ENCODE measurements around the gene DDAH1. TPM values are rescaled to one million over a fixed set of nuclear protein-coding genes. Genes with fewer than 3 reads are reported as not detected.
"Not testable (repeated sequence)": the region's sequence is repeated elsewhere in the genome, so short reads cannot be mapped to it uniquely, and the experiment has no call there.

The DDAH1 gene
- total and polyA plus RNA-seq, 9 donors = 29.6 to 51.2 (median 37.2) TPM

DNA sequence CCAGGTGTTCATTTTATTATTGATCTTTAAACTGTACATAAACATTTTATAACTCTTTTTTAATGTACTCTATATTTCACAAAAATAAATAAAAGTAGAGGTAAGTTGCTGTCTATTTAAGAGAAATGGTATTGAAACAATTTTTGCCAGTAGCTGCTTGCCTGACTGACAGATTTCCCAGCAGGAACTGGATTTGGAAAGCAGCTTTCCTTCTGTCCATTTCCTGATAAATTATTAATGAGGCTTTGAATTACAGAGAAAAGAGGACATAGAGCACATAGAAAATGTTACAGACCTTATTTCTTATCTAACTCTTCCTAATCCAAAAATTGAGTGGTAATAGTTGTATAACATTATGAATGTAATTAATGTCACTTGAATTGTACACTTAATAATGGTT lies 108.8 kb downstream of the DDAH1 start:
- Histone ChIP-seq H3K27me3 (ENCODE audit: control insufficient read depth, insufficient read depth, low read length) (no peaks in the 10 kb centered on the region), H3K4me3 (ENCODE audit: low read length) (no peak overlapping the region), H3K27ac (ENCODE audit: low read length) (no peak overlapping the region), H3K36me3 (ENCODE audit: control insufficient read depth, insufficient read depth, low read length) (no peaks in the 10 kb centered on the region), H3K9me3 (replicated peaks; ENCODE audit: control insufficient read depth, low read depth, low read length) (no peaks in the 10 kb centered on the region), H3K4me1 (ENCODE audit: control insufficient read depth, insufficient read depth, low read length) (no peaks in the 10 kb centered on the region)
- no peak for DNase-seq

GRCh38 chr1:85352055-85352454 lies 112.9 kb downstream of the DDAH1 start:
- Histone ChIP-seq H3K4me3 (ENCODE audit: low read length) (no peak overlapping the region), H3K27ac (ENCODE audit: low read length) (no peak overlapping the region), H3K4me1 (ENCODE audit: control insufficient read depth, insufficient read depth, low read length) (no peaks in the 10 kb centered on the region), H3K36me3 (ENCODE audit: control insufficient read depth, insufficient read depth, low read length) (peaks cover 14% of the 10 kb centered on the region), H3K9me3 (replicated peaks; ENCODE audit: control insufficient read depth, low read depth, low read length) (no peaks in the 10 kb centered on the region), H3K27me3 (ENCODE audit: control insufficient read depth, insufficient read depth, low read length) (no peaks in the 10 kb centered on the region)
- no peak for DNase-seq
- no CpG with 5 or more reads among the region's 4 CpGs for WGBS (ENCODE audit: insufficient coverage)

GRCh38 chr1:85351202-85351828 lies 113.6 kb downstream of the DDAH1 start:
- peaks cover 14% of the 10 kb centered on the region for H3K36me3 ChIP-seq (ENCODE audit: control insufficient read depth, insufficient read depth, low read length)
- WGBS (ENCODE audit: insufficient coverage) = no CpG with 5 or more reads among the region's 3 CpGs
- DNase-seq = no peak
- no peaks in the 10 kb centered on the region for H3K9me3 ChIP-seq (replicated peaks; ENCODE audit: control insufficient read depth, low read depth, low read length)
- H3K27me3 ChIP-seq (ENCODE audit: control insufficient read depth, insufficient read depth, low read length) = no peaks in the 10 kb centered on the region
- no peak overlapping the region for H3K4me3 ChIP-seq (ENCODE audit: low read length)
- H3K4me1 ChIP-seq (ENCODE audit: control insufficient read depth, insufficient read depth, low read length) = no peaks in the 10 kb centered on the region
- H3K27ac ChIP-seq (ENCODE audit: low read length) = no peak overlapping the region

DNA sequence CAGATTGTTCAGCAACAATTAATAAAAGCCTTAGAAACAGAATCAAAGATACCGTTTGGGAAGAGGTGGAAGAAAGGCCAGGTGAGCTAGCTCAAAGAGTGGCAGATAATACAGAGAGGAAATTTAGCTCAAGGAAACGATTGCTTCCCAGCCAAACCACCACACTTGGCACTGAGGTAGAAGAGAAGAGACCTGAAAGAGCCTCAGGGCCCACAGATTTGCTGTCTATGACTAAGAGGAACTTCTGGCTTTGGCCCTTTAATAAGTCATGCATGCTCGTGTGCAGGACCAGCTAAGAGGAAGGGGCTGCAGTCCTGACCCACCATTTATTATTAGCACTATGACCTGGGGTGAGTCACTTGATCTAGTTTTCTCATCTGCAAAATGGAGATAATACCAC lies 115.7 kb downstream of the DDAH1 start:
- H3K9me3 ChIP-seq (replicated peaks; ENCODE audit: control insufficient read depth, low read depth, low read length) = no peaks in the 10 kb centered on the region
- peaks cover 14% of the 10 kb centered on the region for H3K36me3 ChIP-seq (ENCODE audit: control insufficient read depth, insufficient read depth, low read length)
- WGBS (ENCODE audit: insufficient coverage) = no CpG with 5 or more reads among the region's 3 CpGs
- H3K27ac ChIP-seq (ENCODE audit: low read length) = no peak overlapping the region
- no peaks in the 10 kb centered on the region for H3K27me3 ChIP-seq (ENCODE audit: control insufficient read depth, insufficient read depth, low read length)
- no peak for DNase-seq
- H3K4me3 ChIP-seq (ENCODE audit: low read length) = no peak overlapping the region
- peaks cover under 1% of the 10 kb centered on the region for H3K4me1 ChIP-seq (ENCODE audit: control insufficient read depth, insufficient read depth, low read length)

DNA sequence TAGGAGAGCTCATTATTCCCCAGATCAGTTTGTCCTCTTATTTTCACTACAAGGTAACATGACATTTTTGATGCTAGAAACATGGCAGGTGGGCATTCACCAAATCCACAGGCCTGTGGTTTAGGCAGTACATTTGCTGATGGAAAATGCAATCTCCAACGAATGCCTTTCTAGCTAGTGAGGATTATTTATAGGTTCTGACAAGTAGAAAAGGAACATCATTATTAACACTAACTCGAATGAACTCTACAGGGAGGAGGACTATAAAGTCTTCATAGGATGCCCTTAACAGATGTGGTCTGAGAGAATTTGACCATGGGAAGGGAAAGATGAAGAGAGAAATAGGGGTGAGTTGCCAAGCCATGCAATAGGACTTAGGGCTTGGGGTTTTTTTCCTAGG lies 117.1 kb downstream of the DDAH1 start:
- no peak overlapping the region for H3K27ac ChIP-seq (ENCODE audit: low read length)
- DNase-seq = no peak
- peaks cover 2% of the 10 kb centered on the region for H3K4me1 ChIP-seq (ENCODE audit: control insufficient read depth, insufficient read depth, low read length)
- no peak overlapping the region for H3K4me3 ChIP-seq (ENCODE audit: low read length)
- H3K9me3 ChIP-seq (replicated peaks; ENCODE audit: control insufficient read depth, low read depth, low read length) = no peaks in the 10 kb centered on the region
- no CpG with 5 or more reads among the region's 2 CpGs for WGBS (ENCODE audit: insufficient coverage)
- no peaks in the 10 kb centered on the region for H3K27me3 ChIP-seq (ENCODE audit: control insufficient read depth, insufficient read depth, low read length)
- peaks cover 14% of the 10 kb centered on the region for H3K36me3 ChIP-seq (ENCODE audit: control insufficient read depth, insufficient read depth, low read length)

GRCh38 chr1:85347275-85347674 lies 117.7 kb downstream of the DDAH1 start:
- WGBS (ENCODE audit: insufficient coverage) = no CpG with 5 or more reads among the region's 4 CpGs
- H3K4me1 ChIP-seq (ENCODE audit: control insufficient read depth, insufficient read depth, low read length); DNase-seq; H3K9me3 ChIP-seq (replicated peaks; ENCODE audit: control insufficient read depth, low read depth, low read length); H3K27me3 ChIP-seq (ENCODE audit: control insufficient read depth, insufficient read depth, low read length); H3K4me3 ChIP-seq (ENCODE audit: low read length); H3K27ac ChIP-seq (ENCODE audit: low read length): not testable (repeated sequence)
- peaks cover 14% of the 10 kb centered on the region for H3K36me3 ChIP-seq (ENCODE audit: control insufficient read depth, insufficient read depth, low read length)

- H3K36me3 ChIP-seq (ENCODE audit: control insufficient read depth, insufficient read depth, low read length) = peaks cover 2% of the 10 kb centered on the region
- H3K27ac ChIP-seq (ENCODE audit: low read length) = peak overlapping the region; percentile 47
- no peak for DNase-seq
- no peaks in the 10 kb centered on the region for H3K27me3 ChIP-seq (ENCODE audit: control insufficient read depth, insufficient read depth, low read length)
- H3K9me3 ChIP-seq (replicated peaks; ENCODE audit: control insufficient read depth, low read depth, low read length) = no peaks in the 10 kb centered on the region
- no peak overlapping the region for H3K4me3 ChIP-seq (ENCODE audit: low read length)
- 36% methylated on average over 2 of the region's 3 CpGs for WGBS (ENCODE audit: insufficient coverage)
- peaks cover 2% of the 10 kb centered on the region for H3K4me1 ChIP-seq (ENCODE audit: control insufficient read depth, insufficient read depth, low read length)
Measured at GRCh38 chr1:85344256-85344694, 120.7 kb downstream of the DDAH1 start.

DNA sequence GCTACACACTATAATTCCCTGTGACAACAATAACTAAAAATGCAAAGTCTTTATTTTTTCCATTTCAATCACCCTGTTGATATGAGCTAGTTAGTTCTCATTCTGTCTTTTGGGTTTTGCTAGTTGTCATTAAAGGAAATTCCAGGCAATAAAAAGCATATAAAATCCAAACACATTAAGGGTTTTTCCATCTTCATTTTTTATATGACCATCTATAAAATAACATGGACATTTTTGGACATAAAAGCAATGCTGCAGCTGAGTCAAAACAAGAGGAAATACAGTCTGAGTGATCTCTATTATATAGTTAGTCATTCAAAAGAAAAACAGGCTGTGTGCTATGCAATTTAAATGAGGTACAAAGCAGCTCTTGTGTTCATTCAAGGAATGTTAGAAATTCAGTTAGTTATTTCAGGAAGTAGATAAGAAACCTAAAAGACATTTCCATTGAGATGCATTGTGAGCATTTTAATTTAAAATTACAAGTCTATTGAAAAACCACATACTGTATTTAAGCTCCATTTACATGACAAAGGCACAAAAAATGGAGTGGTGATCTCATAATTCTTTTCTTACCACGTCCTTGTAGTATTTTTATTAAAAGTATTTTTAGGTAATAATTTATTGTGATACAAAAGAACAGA lies 121.2 kb downstream of the DDAH1 start:
- H3K4me1 ChIP-seq (ENCODE audit: control insufficient read depth, insufficient read depth, low read length) = peaks cover 2% of the 10 kb centered on the region
- DNase-seq = no peak
- no peaks in the 10 kb centered on the region for H3K9me3 ChIP-seq (replicated peaks; ENCODE audit: control insufficient read depth, low read depth, low read length)
- WGBS (ENCODE audit: insufficient coverage) = no CpG with 5 or more reads among the region's 1 CpG
- no peak overlapping the region for H3K4me3 ChIP-seq (ENCODE audit: low read length)
- peak overlapping the region; percentile 65 for H3K27ac ChIP-seq (ENCODE audit: low read length)
- no peaks in the 10 kb centered on the region for H3K27me3 ChIP-seq (ENCODE audit: control insufficient read depth, insufficient read depth, low read length)
- H3K36me3 ChIP-seq (ENCODE audit: control insufficient read depth, insufficient read depth, low read length) = no peaks in the 10 kb centered on the region

GRCh38 chr1:85343213-85343611 lies 121.7 kb downstream of the DDAH1 start:
- Histone ChIP-seq H3K9me3 (replicated peaks; ENCODE audit: control insufficient read depth, low read depth, low read length) (no peaks in the 10 kb centered on the region), H3K4me1 (ENCODE audit: control insufficient read depth, insufficient read depth, low read length) (peaks cover 2% of the 10 kb centered on the region), H3K4me3 (ENCODE audit: low read length) (no peak overlapping the region), H3K27me3 (ENCODE audit: control insufficient read depth, insufficient read depth, low read length) (no peaks in the 10 kb centered on the region), H3K27ac (ENCODE audit: low read length) (peak overlapping the region; percentile 65), H3K36me3 (ENCODE audit: control insufficient read depth, insufficient read depth, low read length) (no peaks in the 10 kb centered on the region)
- peak; percentile 82 for DNase-seq
- no CpG with 5 or more reads among the region's 1 CpG for WGBS (ENCODE audit: insufficient coverage)

GRCh38 chr1:85342207-85342606 lies 122.8 kb downstream of the DDAH1 start:
- no peaks in the 10 kb centered on the region for H3K9me3 ChIP-seq (replicated peaks; ENCODE audit: control insufficient read depth, low read depth, low read length)
- H3K27ac ChIP-seq (ENCODE audit: low read length) = peak overlapping the region; percentile 49
- peaks cover 2% of the 10 kb centered on the region for H3K4me1 ChIP-seq (ENCODE audit: control insufficient read depth, insufficient read depth, low read length)
- DNase-seq = peak; percentile 42
- H3K27me3 ChIP-seq (ENCODE audit: control insufficient read depth, insufficient read depth, low read length) = no peaks in the 10 kb centered on the region
- H3K36me3 ChIP-seq (ENCODE audit: control insufficient read depth, insufficient read depth, low read length) = no peaks in the 10 kb centered on the region
- H3K4me3 ChIP-seq (ENCODE audit: low read length) = no peak overlapping the region

Measured in muscle of leg (tissue), 11 donors.